Activated naive CD8-positive, alpha-beta T cell (primary cell): ENCODE results near the gene COBL.

Experiments
- H3K27ac Mint-ChIP-seq: one replicate; pipeline ENCODE4 v1.8.0; 2021; ENCODE audit warnings: mixed read lengths
- H3K27me3 Mint-ChIP-seq: one replicate; pipeline ENCODE4 v1.8.0; 2021; ENCODE audit warnings: mixed read lengths
- H3K36me3 Mint-ChIP-seq: one replicate; pipeline ENCODE4 v1.8.0; 2021; ENCODE audit warnings: mixed read lengths
- H3K4me1 Mint-ChIP-seq: one replicate; pipeline ENCODE4 v1.8.0; 2021; ENCODE audit warnings: low read depth, mixed read lengths
- H3K4me3 Mint-ChIP-seq: one replicate; pipeline ENCODE4 v1.8.0; 2021; ENCODE audit warnings: mild to moderate bottlenecking, mixed read lengths
- H3K9me3 Mint-ChIP-seq: one replicate; pipeline ENCODE4 v1.8.0; 2021; ENCODE audit warnings: low read depth, mixed read lengths

COBL gene

DNA sequence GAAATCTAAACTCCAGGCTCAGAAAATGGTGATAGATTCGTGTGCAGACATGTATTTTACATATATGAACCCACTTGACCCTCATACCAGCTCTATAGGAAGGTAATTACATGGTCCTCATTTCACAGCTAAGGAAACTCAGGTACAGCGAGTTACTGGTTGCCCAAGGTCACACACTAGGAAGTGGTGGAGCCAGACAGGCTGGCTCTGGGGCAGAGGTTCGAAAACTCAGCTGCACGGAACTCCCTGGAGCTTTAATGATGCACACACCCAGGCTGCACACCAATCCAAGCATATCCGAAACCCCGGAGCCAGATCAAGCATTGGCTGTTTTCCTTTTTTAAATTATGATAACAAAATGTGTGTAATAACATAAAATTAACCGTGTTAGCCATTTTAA is 172.4 kb downstream of the COBL start:
- Mint-ChIP-seq H3K27ac (no peak overlapping the region), H3K4me1 (no peaks in the 10 kb centered on the region), H3K27me3 (peaks cover 3% of the 10 kb centered on the region)

DNA sequence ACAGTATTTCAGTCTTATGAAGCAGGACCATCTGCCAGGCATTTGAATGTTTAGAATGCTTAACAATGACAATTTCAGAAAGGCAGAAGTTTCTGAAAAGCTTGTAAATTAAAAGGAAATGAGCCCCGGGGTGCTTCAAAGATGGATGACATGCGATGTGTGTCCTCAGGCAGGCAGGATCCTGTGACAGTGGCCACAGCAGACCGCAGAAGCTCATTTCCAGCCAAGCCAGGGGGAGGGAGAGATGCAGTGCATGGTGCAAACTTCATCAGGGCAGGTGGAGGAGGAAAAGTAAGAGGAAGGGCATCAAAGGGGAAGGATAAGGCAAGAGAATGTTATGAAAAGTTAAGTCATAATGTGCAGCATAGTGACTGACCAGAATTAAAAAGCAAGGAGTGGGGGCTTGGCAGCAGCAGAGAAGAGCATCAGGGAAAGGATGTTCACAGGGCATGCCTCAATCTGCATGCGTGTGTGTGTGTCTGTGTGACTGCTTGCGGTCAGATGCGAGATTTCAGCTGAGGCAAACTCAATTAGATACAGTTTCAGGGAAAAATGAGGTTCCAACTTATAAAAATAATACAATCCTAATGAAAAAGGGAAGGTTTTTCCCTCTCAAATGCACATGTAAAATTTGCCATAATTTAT is 173.7 kb downstream of the COBL start:
- H3K36me3 Mint-ChIP-seq: no peaks in the 10 kb centered on the region
- H3K4me3 Mint-ChIP-seq: no peak overlapping the region
- H3K4me1 Mint-ChIP-seq: no peaks in the 10 kb centered on the region
- H3K9me3 Mint-ChIP-seq: no peaks in the 10 kb centered on the region
- peaks cover 3% of the 10 kb centered on the region for H3K27me3 Mint-ChIP-seq
- no peak overlapping the region for H3K27ac Mint-ChIP-seq

More for the DNA sequence above, 172.4 kb downstream of the COBL start:
- Mint-ChIP-seq H3K9me3 (peaks cover 5% of the 10 kb centered on the region), H3K36me3 (no peaks in the 10 kb centered on the region), H3K4me3 (no peak overlapping the region)

DNA sequence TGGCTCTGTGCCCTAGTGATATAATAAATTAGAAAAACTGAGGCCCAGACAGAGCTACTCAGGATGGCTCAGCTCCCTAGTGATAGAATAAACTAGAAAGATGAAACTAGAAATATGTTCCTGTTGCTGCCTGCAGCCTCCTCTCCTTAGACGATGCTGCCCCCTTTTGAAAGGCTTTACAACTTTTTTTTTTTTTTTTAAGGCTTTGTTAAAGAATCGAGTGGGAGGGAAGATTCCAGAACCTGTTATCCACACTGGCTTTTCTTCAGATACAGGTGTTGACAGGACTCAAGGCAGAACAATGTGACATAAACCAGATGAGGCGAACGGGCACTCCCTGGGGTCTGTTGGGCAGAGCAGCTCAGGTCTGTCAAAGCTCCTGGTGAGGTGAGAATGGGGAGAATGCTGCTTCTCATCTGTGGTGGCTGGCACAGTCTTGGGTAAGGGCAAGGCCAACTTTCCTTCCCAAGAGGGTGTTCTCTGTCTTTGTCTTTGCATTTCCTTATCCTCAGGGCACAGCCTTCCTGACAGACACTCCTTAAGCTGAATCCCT is 175.1 kb downstream of the COBL start:
- Mint-ChIP-seq H3K36me3 (no peaks in the 10 kb centered on the region), H3K27ac (no peak overlapping the region), H3K27me3 (peaks cover 3% of the 10 kb centered on the region)

DNA sequence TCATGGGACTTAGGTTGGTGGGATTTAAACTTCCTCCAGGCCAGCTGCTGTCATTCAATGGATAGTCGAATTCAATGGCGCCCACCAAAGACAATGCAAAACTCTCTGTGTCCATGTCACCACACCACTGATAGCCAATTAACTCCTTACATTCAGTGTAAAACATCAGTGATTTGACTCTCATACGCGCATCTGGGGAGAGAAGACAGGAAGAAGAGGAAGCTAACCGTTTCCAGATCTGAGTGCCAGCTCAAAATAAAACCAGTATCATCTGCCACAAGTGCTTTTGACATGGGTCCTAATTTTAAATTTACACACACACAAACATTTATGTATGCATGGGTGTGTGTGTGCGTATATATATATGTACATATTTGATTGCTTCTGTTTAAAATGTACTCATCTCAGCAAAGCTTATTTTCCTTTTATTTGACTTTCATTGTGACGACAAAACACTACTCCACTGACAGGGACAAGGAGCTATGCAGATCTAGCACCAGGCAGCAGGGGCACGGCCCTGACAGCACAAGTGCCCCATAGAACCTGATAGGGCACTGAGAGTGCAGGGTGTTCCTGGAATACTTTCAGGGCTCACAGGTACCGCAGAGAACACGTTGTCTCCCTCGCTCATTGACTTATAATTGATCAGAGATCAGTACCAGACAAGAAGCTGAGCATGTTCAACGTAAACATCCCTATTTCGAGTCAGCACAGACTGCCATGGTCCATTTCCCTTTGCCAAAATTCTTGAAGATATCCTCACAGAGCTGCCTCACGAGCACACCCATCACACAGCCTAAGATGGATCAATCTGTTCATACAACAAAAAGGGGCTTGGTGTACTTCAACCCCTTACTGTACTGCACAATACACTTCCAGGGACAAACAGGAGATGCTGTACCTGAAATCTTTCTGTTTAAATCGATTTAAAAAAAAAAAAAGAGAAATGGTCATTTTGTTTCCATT is 176.1 kb downstream of the COBL start:
- Mint-ChIP-seq H3K27me3 (peaks cover 3% of the 10 kb centered on the region), H3K9me3 (no peaks in the 10 kb centered on the region), H3K4me3 (no peak overlapping the region), H3K4me1 (no peaks in the 10 kb centered on the region), H3K27ac (no peak overlapping the region), H3K36me3 (no peaks in the 10 kb centered on the region)

More for the DNA sequence above, 175.1 kb downstream of the COBL start:
- H3K9me3 Mint-ChIP-seq: no peaks in the 10 kb centered on the region
- H3K4me3 Mint-ChIP-seq: no peak overlapping the region
- no peaks in the 10 kb centered on the region for H3K4me1 Mint-ChIP-seq

DNA sequence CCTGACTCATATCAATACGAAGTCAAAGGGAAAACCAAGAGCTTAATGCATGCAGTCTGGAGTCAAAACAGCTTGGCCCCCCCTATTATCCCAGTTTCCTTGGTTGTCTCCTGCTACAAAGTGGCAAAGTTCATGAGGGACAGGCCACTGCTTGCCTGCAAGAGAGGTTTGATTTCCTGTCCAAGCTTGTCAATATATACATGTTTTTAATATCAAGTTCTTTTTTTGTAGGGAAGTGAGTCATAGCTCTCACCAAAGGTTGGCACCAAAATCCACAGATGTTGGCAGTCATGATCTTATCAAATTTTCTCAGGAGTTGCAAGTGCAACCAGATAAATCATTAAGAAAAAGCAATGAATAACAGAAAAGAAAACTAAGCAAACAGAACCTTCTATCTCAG is 176.8 kb downstream of the COBL start:
- H3K9me3 Mint-ChIP-seq: no peaks in the 10 kb centered on the region
- no peak overlapping the region for H3K27ac Mint-ChIP-seq
- no peak overlapping the region for H3K4me3 Mint-ChIP-seq
- H3K4me1 Mint-ChIP-seq: no peaks in the 10 kb centered on the region
- no peaks in the 10 kb centered on the region for H3K36me3 Mint-ChIP-seq
- H3K27me3 Mint-ChIP-seq: peaks cover 3% of the 10 kb centered on the region

DNA sequence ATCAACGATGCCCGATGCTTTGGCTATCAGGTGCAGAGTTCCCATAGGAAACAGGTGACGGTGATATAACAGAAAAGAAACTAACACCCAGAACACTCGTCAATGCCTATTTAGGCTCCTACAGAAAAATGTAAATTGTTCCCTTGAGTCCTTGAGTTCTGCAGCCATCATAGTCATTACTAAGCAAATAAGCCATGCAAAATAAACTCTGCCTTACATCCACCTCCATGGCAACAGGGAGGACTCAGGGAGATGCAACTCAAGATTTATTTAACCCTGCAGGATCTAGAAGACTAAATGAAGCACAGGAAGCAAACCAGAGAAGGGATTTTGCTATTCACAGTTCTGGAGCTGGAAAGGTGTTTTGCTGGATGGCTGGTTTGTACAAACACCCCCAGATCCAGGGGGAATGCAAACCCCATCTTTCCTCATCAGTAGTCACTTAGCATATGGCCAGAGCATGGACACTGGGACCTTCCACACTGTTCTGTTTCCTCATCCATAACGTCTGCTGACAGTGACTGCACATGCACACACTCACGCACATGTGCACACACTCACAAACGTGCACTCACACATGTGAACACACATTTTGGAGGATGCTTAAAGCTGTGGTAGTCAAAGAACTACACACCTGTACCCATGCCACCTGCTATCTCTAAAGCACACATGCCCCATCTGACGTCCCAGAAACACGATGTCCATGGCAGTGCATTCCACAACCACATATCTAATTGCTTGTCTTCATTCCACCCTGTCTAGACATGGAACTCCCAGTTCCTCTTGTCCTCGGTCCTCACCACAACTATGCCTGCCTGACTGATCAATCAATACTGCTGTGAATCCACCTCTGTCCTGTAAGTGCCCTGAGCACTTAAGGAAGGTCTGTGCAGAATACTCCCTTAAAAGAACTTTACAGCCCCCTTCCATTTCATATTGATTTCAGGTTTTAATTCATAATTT is 178.2 kb downstream of the COBL start:
- H3K9me3 Mint-ChIP-seq: no peaks in the 10 kb centered on the region
- no peak overlapping the region for H3K27ac Mint-ChIP-seq
- no peak overlapping the region for H3K4me3 Mint-ChIP-seq
- peaks cover 3% of the 10 kb centered on the region for H3K27me3 Mint-ChIP-seq
- H3K4me1 Mint-ChIP-seq: no peaks in the 10 kb centered on the region
- no peaks in the 10 kb centered on the region for H3K36me3 Mint-ChIP-seq

DNA sequence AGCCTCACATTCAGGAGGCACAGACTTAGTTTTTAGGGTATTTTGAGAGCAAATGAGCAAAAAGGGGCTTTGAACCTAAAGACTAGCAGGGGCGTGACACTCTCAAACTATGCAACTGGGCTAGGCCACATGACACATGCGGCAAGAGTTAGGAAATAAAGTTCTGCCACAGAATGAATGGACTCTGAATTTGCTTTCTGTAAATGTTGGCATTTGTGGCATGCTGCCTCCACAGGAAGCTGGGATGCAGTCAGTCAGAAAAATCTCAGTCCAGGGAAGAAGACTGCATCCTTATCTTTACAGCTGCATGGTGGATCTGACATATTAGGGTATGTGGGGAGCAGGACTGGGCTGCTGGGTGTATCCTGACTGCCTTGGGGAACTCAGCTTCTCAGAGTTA is 181.0 kb downstream of the COBL start:
- Mint-ChIP-seq H3K27ac (no peak overlapping the region), H3K4me3 (no peak overlapping the region), H3K27me3 (no peaks in the 10 kb centered on the region), H3K4me1 (no peaks in the 10 kb centered on the region), H3K9me3 (no peaks in the 10 kb centered on the region), H3K36me3 (no peaks in the 10 kb centered on the region)

DNA sequence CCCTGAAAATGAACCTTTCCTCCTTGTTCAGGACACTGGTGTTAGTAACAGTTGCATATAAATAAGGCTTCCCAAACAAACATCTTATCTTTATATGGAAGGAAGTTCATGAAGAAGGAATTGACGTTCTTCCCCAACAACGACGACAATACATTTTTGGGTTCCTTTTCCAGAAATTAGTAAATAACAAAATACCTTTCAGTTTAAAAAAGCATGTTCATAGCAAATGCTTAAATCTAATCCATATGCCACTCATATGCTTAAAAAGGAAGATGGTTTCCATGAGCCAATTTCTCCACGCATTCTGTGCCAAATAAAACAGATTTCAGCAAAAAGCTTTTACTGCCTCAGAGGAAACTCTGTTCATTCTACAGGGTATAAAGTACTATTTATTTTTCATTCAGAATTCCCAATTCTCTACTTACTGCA is 182.6 kb downstream of the COBL start:
- Mint-ChIP-seq H3K4me3 (no peak overlapping the region), H3K27ac (no peak overlapping the region)

DNA sequence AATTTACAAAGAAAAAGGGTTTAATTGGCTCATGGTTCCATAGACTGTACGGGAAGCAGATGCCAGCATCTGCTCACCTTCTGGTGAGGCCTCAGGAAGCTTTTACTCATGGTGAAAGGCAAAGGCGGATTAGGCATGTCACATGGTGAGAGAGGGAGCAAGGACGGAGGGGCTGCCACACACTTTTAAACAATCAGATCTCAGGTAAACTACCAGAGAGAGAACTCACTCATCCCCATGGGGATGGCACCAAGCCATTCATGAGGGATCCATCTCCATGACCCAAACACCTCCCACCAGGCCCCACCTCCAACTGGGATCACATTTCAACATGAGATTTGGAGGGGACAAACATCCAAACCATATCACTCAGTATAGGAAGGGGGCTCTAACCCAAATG is 183.9 kb downstream of the COBL start:
- no peaks in the 10 kb centered on the region for H3K4me1 Mint-ChIP-seq
- H3K36me3 Mint-ChIP-seq: no peaks in the 10 kb centered on the region
- H3K27me3 Mint-ChIP-seq: no peaks in the 10 kb centered on the region
- H3K9me3 Mint-ChIP-seq: no peaks in the 10 kb centered on the region
- no peak overlapping the region for H3K4me3 Mint-ChIP-seq
- no peak overlapping the region for H3K27ac Mint-ChIP-seq

More for the DNA sequence above, 182.6 kb downstream of the COBL start:
- H3K9me3 Mint-ChIP-seq: no peaks in the 10 kb centered on the region
- no peaks in the 10 kb centered on the region for H3K27me3 Mint-ChIP-seq
- H3K36me3 Mint-ChIP-seq: no peaks in the 10 kb centered on the region
- no peaks in the 10 kb centered on the region for H3K4me1 Mint-ChIP-seq

DNA sequence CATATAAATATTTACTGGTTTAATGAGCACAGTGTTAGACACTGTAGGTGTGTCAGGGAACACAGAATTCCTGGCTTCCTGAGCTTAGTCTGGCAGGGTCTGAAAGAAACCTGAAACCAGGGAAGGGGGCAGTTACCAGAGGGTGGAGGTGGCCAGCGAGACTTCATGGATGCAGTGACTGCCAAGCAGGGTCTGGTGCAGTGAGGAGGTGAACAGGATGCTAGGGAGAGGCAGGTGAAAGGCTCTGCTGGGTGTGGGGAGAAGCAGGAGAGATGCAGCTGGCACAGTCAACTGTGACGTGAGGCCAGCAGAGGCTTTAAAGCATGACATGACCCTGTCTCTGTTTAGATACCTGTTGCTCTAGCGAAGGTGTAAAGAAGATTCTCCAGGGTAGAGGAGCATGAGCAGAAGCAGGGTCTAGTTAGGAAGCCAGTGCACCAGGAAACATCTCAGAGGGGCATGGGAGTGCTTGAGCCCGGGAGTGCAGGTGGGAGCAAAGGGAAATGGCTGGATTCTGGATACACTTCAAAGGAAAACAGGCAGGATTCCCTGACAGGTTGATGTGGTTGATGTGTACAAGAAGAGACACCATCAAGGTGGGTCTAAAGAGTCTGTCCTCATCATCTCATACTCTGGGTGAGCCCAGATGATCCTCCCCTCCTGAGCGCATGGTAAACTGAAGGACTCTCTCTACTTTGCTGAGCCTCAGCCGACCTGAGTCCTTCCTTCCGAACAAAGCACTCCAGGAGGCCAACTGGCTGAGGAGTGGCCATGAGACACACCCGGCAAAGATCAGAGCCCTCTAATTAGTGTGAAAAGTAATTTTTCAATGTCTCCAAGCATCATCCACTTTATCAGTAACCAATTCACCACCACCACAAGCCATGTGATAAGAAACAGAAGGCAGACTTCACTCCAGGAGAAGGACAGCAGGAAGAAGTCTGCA is 186.8 kb downstream of the COBL start:
- no peaks in the 10 kb centered on the region for H3K27me3 Mint-ChIP-seq
- H3K9me3 Mint-ChIP-seq: no peaks in the 10 kb centered on the region
- no peaks in the 10 kb centered on the region for H3K4me1 Mint-ChIP-seq
- H3K27ac Mint-ChIP-seq: no peak overlapping the region
- no peak overlapping the region for H3K4me3 Mint-ChIP-seq
- no peaks in the 10 kb centered on the region for H3K36me3 Mint-ChIP-seq

DNA sequence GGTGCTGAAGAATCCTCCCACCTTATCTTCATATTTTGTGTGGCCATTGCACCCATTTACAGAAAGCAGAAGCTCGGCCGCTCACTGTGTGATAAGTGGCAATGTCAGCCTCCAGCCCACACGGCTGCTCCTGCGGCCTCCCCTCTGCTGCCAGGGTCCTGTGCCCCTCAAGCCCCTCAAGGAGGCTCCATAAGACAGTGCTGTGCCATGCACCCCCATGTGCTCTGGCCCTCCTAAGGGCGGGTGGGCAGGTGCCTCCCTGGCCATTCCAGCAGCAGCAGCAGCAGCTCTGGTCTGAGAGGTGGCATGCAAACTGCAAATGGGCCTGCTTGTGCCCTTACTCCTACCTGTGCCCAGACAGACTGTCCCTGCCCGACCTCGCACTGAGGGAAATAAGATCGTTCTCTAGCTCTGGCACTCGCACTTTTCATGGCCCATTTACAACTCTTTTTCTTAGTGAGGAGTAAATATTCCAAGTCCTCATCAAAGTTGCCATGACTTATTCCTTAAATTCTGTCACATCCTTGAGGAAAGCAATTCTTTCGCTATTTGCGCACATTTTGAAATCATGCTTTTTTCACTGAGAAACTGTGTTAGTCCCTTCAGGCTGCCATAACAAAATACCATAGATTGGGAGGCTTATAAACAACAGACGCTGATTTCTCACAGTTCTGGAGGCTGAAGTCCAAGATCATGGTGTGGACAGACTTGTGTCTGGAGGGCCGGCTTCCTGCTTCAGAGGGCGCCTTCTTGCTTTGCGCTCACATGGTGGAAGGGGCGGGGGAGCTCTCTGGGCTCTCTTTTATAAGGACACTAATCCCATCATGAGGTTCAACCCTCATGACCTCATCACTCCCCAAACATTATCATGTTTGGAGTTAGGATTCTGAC is 187.8 kb downstream of the COBL start:
- Mint-ChIP-seq H3K27me3 (no peaks in the 10 kb centered on the region), H3K4me3 (no peak overlapping the region), H3K36me3 (no peaks in the 10 kb centered on the region), H3K4me1 (peaks cover 1% of the 10 kb centered on the region), H3K9me3 (no peaks in the 10 kb centered on the region), H3K27ac (no peak overlapping the region)

DNA sequence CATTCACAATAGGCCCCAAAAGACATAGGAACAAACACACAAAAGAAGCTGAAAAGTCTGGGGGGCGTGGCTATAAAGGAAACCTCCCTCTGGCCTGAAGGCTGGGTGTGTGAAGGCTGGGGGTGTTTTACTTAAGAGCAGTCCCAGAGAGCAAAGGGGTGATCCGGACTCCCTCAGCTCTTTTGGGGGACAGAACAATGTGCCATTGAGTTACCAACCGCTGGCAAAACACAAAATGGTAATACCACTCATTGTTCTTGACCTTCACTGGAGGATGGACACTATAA is 189.0 kb downstream of the COBL start:
- Mint-ChIP-seq H3K27ac (no peak overlapping the region), H3K36me3 (no peaks in the 10 kb centered on the region), H3K9me3 (no peaks in the 10 kb centered on the region), H3K4me3 (no peak overlapping the region), H3K27me3 (no peaks in the 10 kb centered on the region), H3K4me1 (peaks cover 10% of the 10 kb centered on the region)
